Suprapubic skin (tissue), 4 donors: ENCODE measurements around the gene OPHN1. TPM values are rescaled to one million over a fixed set of nuclear protein-coding genes. Genes with fewer than 3 reads are reported as not detected.
A peak's percentile ranks its signal among the peaks of the same experiment; 100 is the strongest.

ENCODE experiments used
- DNase-seq, 2 donors: peaks; one replicate each; pipeline ENCODE4 v3.0.0-alpha.2; 2019; ENCODE audit warnings: low spot score in 2 of 2
- H3K27ac ChIP-seq: fragments of 200-600 bp; sonication (generic); one replicate; pipeline ENCODE4 v1.5.1; 2019
- H3K27me3 ChIP-seq: fragments of 200-600 bp; sonication (generic); one replicate; pipeline ENCODE4 v1.5.1; 2019
- H3K36me3 ChIP-seq: fragments of 200-600 bp; sonication (generic); one replicate; pipeline ENCODE4 v1.5.1; 2019
- H3K4me1 ChIP-seq: fragments of 200-600 bp; sonication (generic); one replicate; pipeline ENCODE4 v1.5.1; 2019
- H3K4me3 ChIP-seq: fragments of 200-600 bp; sonication (generic); one replicate; pipeline ENCODE4 v1.5.1; 2019; ENCODE audit warnings: mild to moderate bottlenecking
- H3K9me3 ChIP-seq: fragments of 200-600 bp; sonication (generic); one replicate; pipeline ENCODE4 v1.5.1; 2019
- EP300 ChIP-seq: sonication (generic); formaldehyde crosslinking; IDR thresholded peaks from one replicate; pipeline ENCODE4 v1.6.1; 2017; ENCODE audit warnings: antibody characterized with exemption
- POLR2A ChIP-seq, 2 donors: fragments of 450-650 bp; IDR thresholded peaks; one replicate each; pipeline ENCODE4 v1.6.1; 2017; ENCODE audit warnings: antibody characterized with exemption in 2 of 2, mild to moderate bottlenecking in 2 of 2, moderate library complexity in 2 of 2
- POLR2AphosphoS5 ChIP-seq, 3 donors: sonication (generic); formaldehyde crosslinking; IDR thresholded peaks; one replicate each; pipeline ENCODE4 v1.6.1; 2017; ENCODE audit warnings: antibody characterized with exemption in 3 of 3
- WGBS: methylation state at CpG from one replicate; pipeline ENCODE4 v1.1.5; 2018; 5-methylcytosine and 5-hydroxymethylcytosine counted together
- total RNA-seq, 4 donors: library from RNA; depleted of rRNA; stranded (reverse); fragments of >200 nt; gene quantifications; one replicate each; pipeline ENCODE4 v1.1.0, GENCODE V29; 2016
- TF ChIP-seq, protein P1 (sequence below), 2 donors: fragments of 200-600 bp in 1 of 2; fragments of 450-650 bp in 1 of 2; sonication (generic) in 1 of 2; IDR thresholded peaks; one replicate each; pipeline ENCODE4 v1.5.1; 2016 to 2019; ENCODE audit warnings: antibody characterized with exemption in 2 of 2, mild to moderate bottlenecking in 1 of 2, moderate library complexity in 1 of 2

The OPHN1 gene
- total RNA-seq, 4 donors from 2014 or later = 4.5 to 16.0 (median 8.4) TPM

DNA sequence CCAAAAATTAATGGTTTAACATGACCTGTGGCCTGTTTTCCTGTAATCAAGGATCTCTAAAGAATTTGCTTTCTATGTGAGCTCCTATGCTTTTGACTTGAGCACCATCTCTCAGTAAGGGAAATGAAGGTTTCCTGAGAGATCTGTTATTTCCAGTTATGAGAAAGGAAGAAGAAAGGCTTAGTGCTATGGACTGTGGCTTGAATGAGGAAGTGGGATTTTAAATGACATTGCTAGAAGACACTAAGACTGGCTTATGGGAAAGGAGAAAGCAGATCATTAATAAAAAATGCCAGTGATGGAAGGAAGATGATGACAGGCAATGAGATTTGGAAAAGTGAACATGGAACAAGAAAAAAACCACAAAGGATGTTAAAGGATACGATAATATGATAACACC, 285.4 kb downstream of the OPHN1 start:
- WGBS = 75% methylated on average over 1 of the region's 1 CpG
- Histone ChIP-seq H3K36me3 (no peaks in the 10 kb centered on the region), H3K4me3 (no peak overlapping the region), H3K4me1 (no peaks in the 10 kb centered on the region), H3K27ac (no peak overlapping the region), H3K9me3 (no peaks in the 10 kb centered on the region), H3K27me3 (no peaks in the 10 kb centered on the region)
- no peak for TF ChIP-seq EP300
- no peak for TF ChIP-seq POLR2A (IDR thresholded peaks at IDR 0.05)
- no peak for TF ChIP-seq POLR2AphosphoS5 (IDR thresholded peaks at IDR 0.05)
- TF ChIP-seq, protein P1, sequence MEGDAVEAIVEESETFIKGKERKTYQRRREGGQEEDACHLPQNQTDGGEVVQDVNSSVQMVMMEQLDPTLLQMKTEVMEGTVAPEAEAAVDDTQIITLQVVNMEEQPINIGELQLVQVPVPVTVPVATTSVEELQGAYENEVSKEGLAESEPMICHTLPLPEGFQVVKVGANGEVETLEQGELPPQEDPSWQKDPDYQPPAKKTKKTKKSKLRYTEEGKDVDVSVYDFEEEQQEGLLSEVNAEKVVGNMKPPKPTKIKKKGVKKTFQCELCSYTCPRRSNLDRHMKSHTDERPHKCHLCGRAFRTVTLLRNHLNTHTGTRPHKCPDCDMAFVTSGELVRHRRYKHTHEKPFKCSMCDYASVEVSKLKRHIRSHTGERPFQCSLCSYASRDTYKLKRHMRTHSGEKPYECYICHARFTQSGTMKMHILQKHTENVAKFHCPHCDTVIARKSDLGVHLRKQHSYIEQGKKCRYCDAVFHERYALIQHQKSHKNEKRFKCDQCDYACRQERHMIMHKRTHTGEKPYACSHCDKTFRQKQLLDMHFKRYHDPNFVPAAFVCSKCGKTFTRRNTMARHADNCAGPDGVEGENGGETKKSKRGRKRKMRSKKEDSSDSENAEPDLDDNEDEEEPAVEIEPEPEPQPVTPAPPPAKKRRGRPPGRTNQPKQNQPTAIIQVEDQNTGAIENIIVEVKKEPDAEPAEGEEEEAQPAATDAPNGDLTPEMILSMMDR (IDR thresholded peaks at IDR 0.05) = no peak
- no peak for DNase-seq

DNA sequence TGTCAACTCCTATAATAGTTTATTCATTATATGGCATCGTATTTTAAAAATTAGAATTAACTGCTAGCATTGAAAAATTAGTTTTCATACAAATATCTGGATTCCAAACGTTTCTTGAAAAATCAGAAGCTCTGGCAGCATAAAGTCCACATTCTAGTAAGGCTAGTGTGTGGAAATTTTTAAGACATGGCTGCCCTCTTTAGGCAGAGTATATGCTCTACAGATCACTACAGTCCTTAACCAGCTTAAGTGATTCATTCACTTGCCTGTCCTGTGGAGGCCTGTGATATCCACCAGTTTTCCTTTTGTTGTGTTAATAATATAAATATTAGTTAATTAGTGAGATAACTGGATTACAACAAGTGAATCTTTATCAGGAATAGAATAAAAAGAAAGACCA, 287.2 kb downstream of the OPHN1 start:
- H3K4me1 ChIP-seq = no peaks in the 10 kb centered on the region
- H3K27ac ChIP-seq = no peak overlapping the region
- no peaks in the 10 kb centered on the region for H3K9me3 ChIP-seq
- H3K4me3 ChIP-seq = no peak overlapping the region
- H3K27me3 ChIP-seq = no peaks in the 10 kb centered on the region
- DNase-seq = no peak
- 18% methylated on average over 2 of the region's 2 CpGs for WGBS
- TF ChIP-seq, protein P1 (IDR thresholded peaks at IDR 0.05) = peak in 1 of 2 donors; percentile 11
- TF ChIP-seq EP300 (no peak), POLR2AphosphoS5 (IDR thresholded peaks at IDR 0.05) (no peak)
- no peaks in the 10 kb centered on the region for H3K36me3 ChIP-seq

DNA sequence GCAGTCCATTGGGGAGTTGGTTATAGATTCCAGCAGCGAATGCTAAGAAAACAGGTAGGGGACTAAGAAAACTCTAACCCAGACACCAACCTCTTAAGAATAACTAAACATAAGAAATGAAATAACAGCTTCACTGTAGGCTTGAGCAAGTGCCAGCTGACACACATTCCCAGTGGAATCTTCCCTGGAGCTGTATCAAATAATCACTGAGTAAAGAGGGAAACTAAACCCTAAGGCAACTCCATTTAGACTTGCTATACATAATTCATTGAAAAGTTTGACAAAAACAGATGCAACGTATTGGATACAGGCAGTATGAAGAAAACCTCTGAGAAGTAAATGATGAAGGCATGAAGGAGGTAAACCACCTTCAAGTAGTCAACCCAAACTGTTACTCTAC, 293.5 kb downstream of the OPHN1 start:
- no peaks in the 10 kb centered on the region for H3K27me3 ChIP-seq
- H3K4me3 ChIP-seq = no peak overlapping the region
- H3K36me3 ChIP-seq = no peaks in the 10 kb centered on the region
- no peaks in the 10 kb centered on the region for H3K4me1 ChIP-seq
- TF ChIP-seq EP300 = no peak
- no peak for TF ChIP-seq POLR2AphosphoS5 (IDR thresholded peaks at IDR 0.05)
- TF ChIP-seq, protein P1 (IDR thresholded peaks at IDR 0.05) = no peak
- no peak overlapping the region for H3K27ac ChIP-seq
- DNase-seq = no peak
- H3K9me3 ChIP-seq = no peaks in the 10 kb centered on the region
- 56% methylated on average over 2 of the region's 2 CpGs for WGBS

DNA sequence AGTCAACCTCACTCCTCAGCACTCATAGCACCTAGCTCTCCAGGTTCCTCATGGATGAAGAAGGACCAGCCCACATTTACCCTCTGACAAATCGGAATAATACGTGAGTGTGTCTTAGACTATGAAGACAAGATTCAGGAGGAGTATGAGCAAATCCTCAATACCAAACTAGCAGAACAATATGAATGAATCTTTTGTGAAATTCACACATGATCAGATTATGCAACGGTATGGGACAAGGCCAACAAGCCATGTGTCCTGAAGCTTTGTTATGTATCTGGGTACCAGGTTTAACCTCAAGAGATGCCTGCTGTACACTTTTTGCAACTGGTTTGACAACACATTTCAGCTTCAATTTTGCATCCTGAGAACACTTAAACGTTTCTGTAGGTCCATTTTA, 300.1 kb downstream of the OPHN1 start:
- TF ChIP-seq POLR2A (IDR thresholded peaks at IDR 0.05) (no peak), EP300 (no peak)
- Histone ChIP-seq H3K27ac (no peak overlapping the region), H3K36me3 (no peaks in the 10 kb centered on the region), H3K4me1 (no peaks in the 10 kb centered on the region), H3K9me3 (no peaks in the 10 kb centered on the region), H3K27me3 (no peaks in the 10 kb centered on the region), H3K4me3 (no peak overlapping the region)
- no peak for DNase-seq
- 72% methylated on average over 4 of the region's 4 CpGs for WGBS

DNA sequence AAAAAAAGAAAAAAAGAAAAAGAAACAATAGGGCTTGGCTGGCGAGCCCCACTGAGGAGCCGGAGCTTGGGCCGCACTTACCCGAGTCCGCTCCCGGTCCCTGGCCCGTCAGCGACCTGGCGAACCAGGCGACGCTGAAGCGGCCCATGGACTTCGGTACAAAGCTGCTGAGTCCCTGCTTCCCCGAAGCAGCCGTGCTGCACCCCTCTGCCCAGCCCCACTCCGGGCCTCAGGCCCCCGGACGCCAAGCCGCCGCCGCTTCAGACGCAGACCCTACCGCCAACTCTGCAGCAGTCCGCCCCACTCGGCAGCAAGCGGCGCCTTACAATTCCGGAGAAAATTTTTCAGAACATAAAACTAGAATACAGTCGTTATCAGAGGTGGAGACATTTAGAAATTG, 300.5 kb downstream of the OPHN1 start:
- TF ChIP-seq, protein P1 (IDR thresholded peaks at IDR 0.05) = no peak
- TF ChIP-seq POLR2AphosphoS5 (IDR thresholded peaks at IDR 0.05) (no peak), EP300 (no peak), POLR2A (IDR thresholded peaks at IDR 0.05) (no peak)
- H3K27me3 ChIP-seq = no peaks in the 10 kb centered on the region
- WGBS = 86% methylated on average over 29 of the region's 29 CpGs
- DNase-seq = no peak
- no peaks in the 10 kb centered on the region for H3K36me3 ChIP-seq
- no peak overlapping the region for H3K4me3 ChIP-seq
- H3K9me3 ChIP-seq = no peaks in the 10 kb centered on the region
- no peak overlapping the region for H3K27ac ChIP-seq
- no peaks in the 10 kb centered on the region for H3K4me1 ChIP-seq

DNA sequence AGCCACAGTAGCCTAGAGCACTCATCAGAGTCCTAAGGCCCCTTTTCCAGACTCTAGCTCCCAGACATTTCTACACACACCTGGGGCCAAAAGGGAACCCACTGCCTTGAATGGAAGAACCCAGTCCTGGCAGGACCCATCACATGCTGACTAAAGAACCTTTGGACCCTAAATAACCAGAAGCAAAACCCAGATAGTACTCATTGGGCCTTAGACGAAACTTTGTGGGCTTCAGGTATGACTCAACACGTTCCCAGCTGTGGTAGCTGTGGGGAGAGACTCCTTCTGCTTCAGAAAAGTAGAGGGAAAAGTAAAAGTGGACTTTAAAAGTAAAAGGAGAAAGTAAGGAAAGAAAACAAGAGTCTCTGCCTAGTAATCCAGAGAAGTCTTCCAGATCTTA, 311.5 kb downstream of the OPHN1 start:
- H3K27me3 ChIP-seq = no peaks in the 10 kb centered on the region
- H3K27ac ChIP-seq = no peak overlapping the region
- H3K4me1 ChIP-seq = no peaks in the 10 kb centered on the region
- DNase-seq = no peak
- no peak overlapping the region for H3K4me3 ChIP-seq
- no peaks in the 10 kb centered on the region for H3K36me3 ChIP-seq
- 58% methylated on average over 2 of the region's 2 CpGs for whole genome bisulfite sequencing
- TF ChIP-seq, protein P1 (IDR thresholded peaks at IDR 0.05) = no peak
- no peak for TF ChIP-seq POLR2AphosphoS5 (IDR thresholded peaks at IDR 0.05)
- TF ChIP-seq POLR2A (IDR thresholded peaks at IDR 0.05) = no peak
- TF ChIP-seq EP300 = no peak
- H3K9me3 ChIP-seq = no peaks in the 10 kb centered on the region
